GM21528 (cell line): ENCODE data around the gene METTL9.
"Not testable (repeated sequence)": the region's sequence is repeated elsewhere in the genome, so short reads cannot be mapped to it uniquely, and the experiment has no call there.

Source experiments
- ATAC-seq: cut with Tn5 transposase; IDR thresholded peaks from one replicate; pipeline ENCODE4 v1.9.1; 2021; ENCODE audit warnings: mild to moderate bottlenecking, moderate library complexity; ENCODE audit not compliant: unreplicated experiment, low FRiP score

Gene METTL9

DNA sequence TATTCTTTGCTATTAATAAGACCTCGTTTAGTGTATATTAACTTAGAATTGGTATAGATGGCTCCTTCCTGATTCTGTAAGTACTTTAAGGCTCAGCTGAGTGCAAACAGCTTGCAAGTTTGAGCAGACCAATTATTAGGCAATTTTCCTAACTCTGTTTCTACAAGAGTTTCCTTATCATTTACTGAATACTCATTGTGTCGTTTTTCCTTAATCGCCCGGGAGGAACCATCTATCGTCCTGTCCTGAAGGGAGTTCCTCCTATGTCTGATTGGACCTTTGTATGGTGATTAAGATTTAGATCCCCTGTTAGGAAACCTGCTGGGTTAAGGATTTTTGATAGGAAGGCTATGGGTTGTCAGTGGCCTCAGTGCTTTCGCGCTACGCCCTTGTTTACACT lies 32.0 kb downstream of the METTL9 start:
- not testable (repeated sequence) for ATAC-seq

GRCh38 chr16:21631951-21632575 lies 32.7 kb downstream of the METTL9 start:
- not testable (repeated sequence) for ATAC-seq

DNA sequence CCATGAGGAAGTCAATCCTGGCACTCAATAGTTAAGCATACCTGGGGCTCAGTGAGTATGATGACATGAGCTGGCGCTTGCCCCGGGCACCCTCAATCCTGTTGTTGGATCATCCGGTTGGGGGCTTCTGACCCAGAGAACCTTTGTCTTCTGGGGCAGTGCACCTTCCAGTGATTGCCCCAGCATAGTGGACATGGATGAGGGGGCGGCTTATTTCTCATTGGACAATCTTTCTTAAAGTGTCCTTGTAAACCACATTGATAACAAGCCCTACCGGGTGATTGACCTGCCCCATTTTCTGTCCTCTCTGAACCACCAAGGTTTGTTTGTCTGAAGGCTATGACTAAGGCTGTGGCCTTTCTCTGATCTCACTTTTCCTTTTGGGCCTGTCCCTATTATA lies 34.8 kb downstream of the METTL9 start:
- no peak for ATAC-seq

- ATAC-seq = not testable (repeated sequence)
These were observed 36.3 kb downstream of the METTL9 start for GRCh38 chr16:21635694-21636093.

GRCh38 chr16:21637032-21637968 lies 37.9 kb downstream of the METTL9 start:
- ATAC-seq = no peak

DNA sequence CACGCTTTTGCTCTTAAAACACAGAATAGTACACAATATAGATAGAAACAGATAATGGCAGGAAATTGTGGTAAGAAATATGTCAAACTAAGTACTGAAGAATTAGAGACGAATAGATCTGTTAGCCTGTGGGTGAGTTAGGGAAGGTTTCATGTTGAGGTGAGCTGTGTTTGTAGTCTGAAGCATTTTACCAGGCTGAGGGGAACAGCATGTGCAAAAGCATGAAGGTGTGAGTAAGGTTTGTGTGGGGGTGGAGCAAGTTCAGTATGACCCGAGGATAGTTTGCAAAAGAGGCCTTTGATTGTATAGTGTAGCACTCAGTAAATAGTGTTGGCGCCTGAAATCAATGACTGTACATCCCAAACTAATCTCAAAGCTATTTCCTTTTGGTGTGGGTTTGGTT lies 39.2 kb downstream of the METTL9 start:
- ATAC-seq = no peak

GRCh38 chr16:21639493-21639892 lies 40.1 kb downstream of the METTL9 start:
- no peak for ATAC-seq

DNA sequence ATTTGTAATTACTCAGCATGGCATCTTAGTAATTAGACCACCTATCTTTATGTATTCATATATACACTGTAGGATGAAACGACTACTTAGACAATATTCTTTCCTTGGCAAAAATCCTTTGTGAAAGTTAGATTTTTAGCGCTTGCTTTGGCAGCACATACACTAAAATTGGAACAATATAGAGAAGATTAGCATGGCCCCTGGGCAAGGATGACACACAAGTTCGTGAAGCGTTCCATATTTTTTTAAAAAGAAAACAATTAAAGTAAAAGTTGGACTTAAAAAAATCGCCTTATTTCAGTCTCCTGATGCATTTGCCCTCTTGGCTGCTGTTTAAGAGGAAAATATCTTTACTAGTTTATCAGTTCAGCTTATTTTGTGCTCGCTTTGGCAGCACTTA lies 42.5 kb downstream of the METTL9 start:
- ATAC-seq = no peak

DNA sequence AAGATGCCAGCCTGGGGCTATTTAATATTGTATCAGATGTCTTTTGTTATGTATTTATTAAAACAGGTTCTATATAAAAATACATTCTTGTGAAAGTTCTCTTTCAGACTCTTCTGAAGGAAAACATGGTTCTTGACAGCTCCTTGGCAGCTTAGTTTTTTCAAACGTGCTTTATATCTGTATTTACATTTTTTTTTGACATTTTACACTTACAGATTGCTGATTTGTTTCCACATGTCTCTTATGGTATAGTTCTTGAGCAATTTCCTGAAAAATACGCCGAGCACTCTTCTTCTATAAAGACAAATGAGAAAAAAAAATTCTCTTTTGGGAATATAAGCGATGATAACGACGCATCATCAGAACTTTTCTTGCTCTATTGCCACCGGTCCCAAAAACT lies 43.5 kb downstream of the METTL9 start:
- ATAC-seq = no peak

DNA sequence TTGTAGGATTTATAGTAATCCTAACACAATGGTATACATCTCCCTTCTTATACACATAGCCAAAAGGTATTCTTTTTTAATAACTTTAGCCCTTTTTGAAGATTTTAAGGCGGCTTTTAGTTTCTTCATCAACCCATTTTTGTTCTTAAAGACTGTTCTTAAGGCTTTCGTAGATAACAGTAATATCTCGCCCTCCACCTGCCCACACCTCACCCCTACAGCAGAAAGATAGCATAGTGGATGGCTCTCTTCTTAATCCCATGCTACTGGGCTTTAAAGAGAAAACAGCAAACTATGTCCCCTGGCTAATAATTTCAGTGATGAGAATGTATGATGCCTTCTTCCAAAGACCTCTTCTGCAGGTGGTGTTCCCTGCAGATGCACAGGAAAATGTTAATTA lies 44.4 kb downstream of the METTL9 start:
- no peak for ATAC-seq

DNA sequence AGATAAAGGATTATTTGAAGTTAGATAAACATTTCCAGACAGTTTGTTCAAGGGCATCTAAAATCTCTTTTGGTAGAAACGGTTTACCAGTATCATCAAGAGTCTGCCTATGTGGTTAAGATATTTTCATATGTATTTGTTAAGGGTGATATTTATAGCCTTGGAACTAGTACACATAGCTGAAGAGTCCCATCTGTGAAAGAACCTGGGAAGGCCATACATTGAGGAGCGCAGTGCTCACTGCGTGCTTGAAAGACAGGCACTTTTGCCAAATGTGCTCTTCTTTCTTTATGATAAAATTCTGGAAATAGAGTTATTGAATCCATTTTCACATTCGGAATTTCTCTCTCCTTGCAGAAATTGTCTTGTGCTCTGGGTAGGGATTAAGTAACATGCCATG lies 45.3 kb downstream of the METTL9 start:
- no peak for ATAC-seq

DNA sequence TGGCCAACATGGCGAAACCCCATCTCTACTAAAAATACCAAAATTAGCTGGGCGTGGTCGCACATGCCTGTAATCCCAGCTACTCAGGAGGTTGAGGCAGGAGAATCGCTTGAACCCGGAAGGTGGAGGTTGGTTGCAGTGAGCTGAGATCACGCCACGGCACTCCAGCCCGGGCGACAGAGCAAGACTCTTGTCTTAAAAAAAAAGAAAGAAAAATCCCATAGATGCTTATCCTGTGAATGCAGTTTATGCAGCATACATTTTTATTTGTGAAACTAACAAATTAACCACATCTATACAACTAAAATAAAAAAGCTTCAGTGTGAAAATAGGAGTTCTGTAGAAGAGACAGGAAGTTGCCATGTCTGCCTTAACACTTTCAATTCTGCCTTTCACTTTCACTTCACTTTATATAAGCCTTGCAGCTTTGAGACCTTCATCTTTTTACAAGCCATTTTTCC lies 45.9 kb downstream of the METTL9 start:
- peak; percentile 38 for ATAC-seq

DNA sequence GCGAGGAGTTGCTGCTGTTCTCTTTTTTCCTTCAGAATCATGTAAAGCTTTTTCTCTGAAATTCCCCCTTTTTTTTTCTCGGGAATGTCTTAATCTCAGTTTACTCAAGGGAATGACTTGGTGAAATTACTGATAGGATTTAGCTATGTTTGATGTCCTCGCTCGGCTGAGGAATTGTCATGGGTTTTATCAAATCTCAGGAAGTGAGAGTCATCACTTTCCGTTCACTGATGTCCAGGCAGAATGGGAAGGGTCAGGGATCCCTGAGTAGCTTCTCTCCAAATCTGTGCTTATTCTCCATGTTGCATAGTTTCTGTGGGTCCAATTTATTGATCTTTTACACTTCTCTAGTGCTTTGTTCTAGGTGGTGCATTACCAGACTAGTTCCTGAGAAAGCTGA lies 46.7 kb downstream of the METTL9 start:
- ATAC-seq = no peak

GRCh38 chr16:21646721-21647561 lies 47.6 kb downstream of the METTL9 start:
- ATAC-seq = peak; percentile 87

DNA sequence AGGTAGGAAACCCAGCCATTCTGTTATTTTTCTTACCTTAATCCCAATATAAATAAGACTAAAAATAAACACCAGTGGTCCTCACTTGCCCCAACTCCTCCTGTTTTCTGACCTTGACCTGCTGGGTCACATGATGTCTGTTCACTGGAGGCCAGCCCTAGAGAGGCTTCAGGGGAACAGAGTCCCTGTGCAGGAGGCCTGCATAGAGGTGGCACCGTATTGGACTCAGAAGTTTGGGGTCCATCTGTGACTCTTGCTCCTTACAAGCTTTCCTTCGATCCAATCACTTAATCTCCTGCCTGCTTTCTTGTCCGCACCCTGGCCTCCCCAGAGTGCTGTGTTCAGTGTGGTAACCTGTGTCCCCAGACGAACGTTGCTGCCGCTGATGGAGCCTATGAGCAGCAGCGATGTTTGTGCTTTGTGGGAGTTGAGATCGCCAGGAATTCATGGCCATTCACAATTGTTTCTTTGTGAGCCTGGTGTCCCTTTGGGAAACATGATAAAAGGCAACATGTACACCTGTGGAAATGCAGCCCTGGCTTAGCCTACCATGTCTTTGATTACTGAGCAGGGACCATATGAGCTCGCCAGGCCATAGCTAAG lies 48.3 kb downstream of the METTL9 start:
- peak; percentile 6 for ATAC-seq

GRCh38 chr16:21649826-21650406 lies 50.5 kb downstream of the METTL9 start:
- ATAC-seq = not testable (repeated sequence)

DNA sequence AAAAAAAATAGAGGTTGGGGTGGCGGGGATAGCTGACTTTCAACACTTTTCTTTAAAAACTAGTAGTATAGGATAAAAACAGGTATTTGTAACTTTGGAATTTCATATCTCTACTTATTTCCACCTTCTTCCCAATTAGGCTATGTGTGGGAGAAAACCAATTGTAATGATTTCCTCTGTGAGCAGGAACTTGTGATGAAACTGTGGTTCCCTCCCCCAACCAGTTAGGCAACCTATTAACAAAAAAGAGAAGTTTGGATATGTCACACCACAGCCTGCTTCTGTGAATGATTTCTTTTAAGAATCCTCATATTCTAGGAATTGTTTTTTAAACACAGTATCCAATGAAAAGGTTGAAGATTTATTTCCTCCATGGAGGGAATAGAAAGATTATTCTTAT lies 51.1 kb downstream of the METTL9 start:
- ATAC-seq = no peak

DNA sequence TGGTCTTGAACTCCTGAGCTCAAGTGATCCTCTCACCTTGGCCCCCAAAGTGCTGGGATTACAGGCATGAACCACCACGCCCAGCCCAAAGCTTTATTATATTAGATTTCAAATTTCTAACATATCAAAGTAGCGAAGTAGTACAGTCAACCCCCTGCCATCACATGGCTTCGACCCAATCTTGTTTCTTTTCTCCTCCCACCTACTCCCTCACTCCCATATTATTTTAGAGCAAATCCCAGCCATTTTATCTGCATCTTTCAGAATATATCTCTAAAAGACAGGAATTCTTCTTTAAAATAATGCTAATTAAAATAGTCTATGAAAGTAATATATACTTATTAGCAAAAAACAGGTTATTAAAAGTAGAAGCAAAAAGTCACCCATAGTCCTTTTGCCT lies 52.1 kb downstream of the METTL9 start:
- ATAC-seq = no peak

DNA sequence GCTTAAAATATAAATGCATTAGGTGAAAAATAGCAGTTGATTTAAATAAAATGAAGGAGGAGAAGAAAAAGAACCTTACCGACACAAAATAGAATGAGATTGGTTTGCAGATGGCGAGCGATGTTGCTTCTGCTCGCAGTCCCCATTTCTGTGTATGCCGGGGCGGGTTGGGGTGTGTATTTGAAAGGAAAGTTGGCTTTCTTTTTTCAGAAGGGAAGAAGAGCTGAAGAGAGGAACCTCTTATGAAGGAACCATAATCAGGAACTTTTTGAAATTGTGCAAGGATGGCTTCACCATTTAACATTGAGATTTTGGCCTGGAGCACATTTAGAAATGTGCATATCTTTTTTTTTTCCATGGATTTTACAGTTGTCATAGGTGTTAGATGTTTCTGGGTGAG lies 53.1 kb downstream of the METTL9 start, which contains the start of gene IGSF6:
Gene IGSF6, minus strand, starts transcription at position 156 of the 400 bp plus-strand sequence. Its CDS starts 10 bp downstream, at position 146.
- ATAC-seq = no peak

DNA sequence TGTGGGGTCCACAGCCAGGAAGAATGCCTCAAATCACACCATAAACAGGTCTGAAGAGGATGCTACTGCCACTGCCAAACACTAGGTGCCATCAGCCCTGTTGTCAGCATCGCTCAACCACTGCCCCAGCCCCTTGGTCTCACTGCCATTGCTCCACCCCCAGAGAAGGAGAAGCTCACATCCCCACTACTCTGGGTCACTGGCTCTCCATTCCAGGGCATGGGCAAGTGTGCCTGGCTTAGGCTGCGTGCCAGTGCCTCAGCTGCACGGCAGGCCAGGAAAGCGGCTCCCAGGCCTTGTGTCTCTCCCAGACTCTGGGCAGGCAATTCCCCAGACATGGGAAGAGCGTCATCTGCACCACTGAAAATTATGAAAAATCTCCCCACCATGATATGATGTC lies 54.2 kb downstream of the METTL9 start:
- ATAC-seq = no peak
